OCI-LY7 (cell line): ENCODE data around the gene MAP2K7.
A peak's percentile ranks its signal among the peaks of the same experiment; 100 is the strongest.

ENCODE experiments used
- CTCF ChIP-seq: fragments of 200-600 bp; sonication (generic); conservative IDR thresholded peaks from 2 replicates; pipeline ENCODE4 v1.5.1; 2014; ENCODE audit warnings: mild to moderate bottlenecking, antibody characterized with exemption, low read length, moderate library complexity, mixed read lengths
- EZH2phosphoT487 ChIP-seq: fragments of 200-600 bp; sonication (generic); IDR thresholded peaks from 2 replicates; pipeline ENCODE4 v1.6.1; 2018; ENCODE audit warnings: low read depth, borderline replicate concordance, mild to moderate bottlenecking, mixed run types, antibody characterized with exemption, low read length, moderate library complexity, mixed read lengths

GRCh38 chr19:7933411-7933810 is 29.7 kb downstream of the MAP2K7 start:
- TF ChIP-seq CTCF (peak; percentile 58), EZH2phosphoT487 (no peak)
